Measurements from ENCODE around the gene CUX1.

The CUX1 gene

DNA sequence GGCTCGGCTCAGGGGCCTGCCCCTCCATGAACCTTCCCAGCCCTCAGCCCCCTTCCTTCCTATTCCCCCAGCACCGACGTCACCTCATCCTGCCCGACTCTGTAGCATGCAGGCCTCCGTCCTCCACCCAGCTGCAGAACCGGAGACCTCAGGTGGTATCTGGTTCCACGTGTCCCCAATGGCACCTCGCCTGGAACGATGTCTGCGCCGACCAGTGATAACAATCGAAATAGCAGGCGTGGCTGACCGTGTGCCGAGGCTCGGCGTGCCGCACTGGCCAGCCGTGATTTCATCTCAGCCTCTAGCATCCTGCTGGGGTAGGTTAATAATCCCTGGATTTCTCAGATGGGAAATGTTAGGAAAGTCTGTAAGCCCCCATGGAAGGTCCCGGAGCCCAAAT lies 171.7 kb downstream of the CUX1 start:
- Histone ChIP-seq H3K4me1 (ENCODE audit: control insufficient read depth, insufficient read depth, low read length, poor library complexity, severe bottlenecking) (peaks cover 31% of the 10 kb centered on the region), H3K9me3 (ENCODE audit: control insufficient read depth, low read length) (no peaks in the 10 kb centered on the region), H3K4me3 (ENCODE audit: extremely low read depth, insufficient read depth, low read length, poor library complexity, severe bottlenecking) (no peak overlapping the region), H3K36me3 (ENCODE audit: control insufficient read depth, insufficient read depth, low read length) (peaks cover 13% of the 10 kb centered on the region), H3K27ac (ENCODE audit: low read depth, low read length, severe bottlenecking) (no peak overlapping the region)
- 97 to 99% methylated on average over 19 of the region's 20 CpGs for WGBS, 2 experiments (ENCODE audit: insufficient coverage in 2 of 2)

DNA sequence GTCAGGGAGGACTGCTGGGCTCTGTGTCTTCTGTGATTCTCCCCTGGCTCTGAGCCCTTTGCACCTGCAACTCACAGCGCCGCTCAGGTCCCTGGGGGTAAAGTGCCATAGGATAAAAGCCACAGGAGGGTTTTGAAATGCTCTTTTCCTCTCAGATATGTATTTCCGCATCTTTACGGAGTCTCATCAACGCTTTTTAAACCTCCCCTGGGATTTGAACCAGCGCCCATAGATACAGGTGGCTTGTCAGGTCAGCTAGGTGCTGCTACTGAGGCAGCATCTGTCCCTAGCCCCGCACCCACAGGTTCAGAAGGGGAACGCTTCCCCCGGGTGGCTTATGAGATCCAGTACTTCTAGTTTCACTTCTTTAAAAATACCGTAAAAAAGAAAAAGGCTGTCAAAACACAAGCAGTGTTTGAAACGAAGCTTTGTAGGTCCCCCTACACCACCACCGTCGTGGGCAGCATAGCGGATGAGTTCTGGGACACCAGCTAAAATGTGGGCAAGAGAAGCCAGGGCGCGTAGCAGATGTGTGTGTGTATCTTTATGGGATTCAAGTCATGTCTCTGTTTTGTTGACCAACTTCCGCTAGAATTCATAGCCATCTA lies 173.5 kb downstream of the CUX1 start:
- Histone ChIP-seq H3K36me3 (ENCODE audit: control insufficient read depth, insufficient read depth, low read length) (peaks cover 19% of the 10 kb centered on the region), H3K4me1 (ENCODE audit: control insufficient read depth, insufficient read depth, low read length, poor library complexity, severe bottlenecking) (peaks cover 19% of the 10 kb centered on the region), H3K27ac (ENCODE audit: low read depth, low read length, severe bottlenecking) (no peak overlapping the region), H3K9me3 (ENCODE audit: control insufficient read depth, low read length) (no peaks in the 10 kb centered on the region), H3K4me3 (ENCODE audit: extremely low read depth, insufficient read depth, low read length, poor library complexity, severe bottlenecking) (no peak overlapping the region)
- WGBS, 2 experiments (ENCODE audit: insufficient coverage in 2 of 2) = 98 to 100% methylated on average over 13 to 16 of the region's 17 CpGs

DNA sequence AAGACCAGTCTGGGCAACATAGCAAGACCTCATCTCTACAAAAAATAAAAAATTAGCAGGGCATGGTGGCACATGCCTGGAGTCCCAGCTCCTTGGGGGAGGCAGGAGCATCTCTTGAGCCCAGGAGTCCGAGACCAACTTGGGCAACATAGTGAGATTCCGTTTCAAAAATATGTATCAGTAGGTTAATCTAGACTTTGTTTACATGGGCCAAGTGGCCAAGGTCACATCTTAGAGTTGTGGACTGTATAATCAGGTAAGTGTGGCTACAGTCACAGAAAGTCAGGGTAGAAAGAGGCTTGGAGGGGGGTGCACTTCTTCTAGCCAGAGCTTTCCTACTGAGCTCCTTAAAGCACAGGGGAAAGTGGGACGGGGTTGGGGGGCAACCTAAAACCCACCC lies 174.4 kb downstream of the CUX1 start:
- peaks cover 10% of the 10 kb centered on the region for H3K4me1 ChIP-seq (ENCODE audit: control insufficient read depth, insufficient read depth, low read length, poor library complexity, severe bottlenecking)
- WGBS, 2 experiments (ENCODE audit: insufficient coverage in 2 of 2) = 89 to 91% methylated on average over 2 to 3 of the region's 3 CpGs
- H3K36me3 ChIP-seq (ENCODE audit: control insufficient read depth, insufficient read depth, low read length) = peaks cover 19% of the 10 kb centered on the region
- H3K27ac ChIP-seq (ENCODE audit: low read depth, low read length, severe bottlenecking) = no peak overlapping the region
- H3K9me3 ChIP-seq (ENCODE audit: control insufficient read depth, low read length) = no peaks in the 10 kb centered on the region
- no peak overlapping the region for H3K4me3 ChIP-seq (ENCODE audit: extremely low read depth, insufficient read depth, low read length, poor library complexity, severe bottlenecking)

DNA sequence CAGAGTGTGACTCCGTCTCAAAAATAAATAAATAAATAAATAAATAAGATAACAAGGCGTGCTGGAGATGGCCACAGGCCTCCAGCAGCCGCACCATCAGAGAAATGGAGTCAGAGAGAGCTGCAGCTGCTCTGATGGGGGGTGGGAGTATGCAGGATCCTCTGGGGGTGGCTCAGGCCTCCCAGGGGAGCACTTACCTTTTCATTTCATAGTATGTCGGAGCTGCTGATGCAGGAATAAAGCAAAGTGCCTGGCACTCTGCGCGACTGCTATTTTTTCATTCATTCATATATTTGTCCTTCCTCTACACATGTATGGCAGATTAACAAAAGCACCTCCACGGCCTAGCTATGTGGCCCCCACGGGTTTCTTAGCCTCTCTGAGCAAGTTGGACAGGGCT lies 175.9 kb downstream of the CUX1 start:
- Histone ChIP-seq H3K4me1 (ENCODE audit: control insufficient read depth, insufficient read depth, low read length, poor library complexity, severe bottlenecking) (peaks cover 5% of the 10 kb centered on the region), H3K4me3 (ENCODE audit: extremely low read depth, insufficient read depth, low read length, poor library complexity, severe bottlenecking) (no peak overlapping the region)
- 95 to 96% methylated on average over 6 of the region's 8 CpGs for WGBS, 2 experiments (ENCODE audit: insufficient coverage in 2 of 2)

DNA sequence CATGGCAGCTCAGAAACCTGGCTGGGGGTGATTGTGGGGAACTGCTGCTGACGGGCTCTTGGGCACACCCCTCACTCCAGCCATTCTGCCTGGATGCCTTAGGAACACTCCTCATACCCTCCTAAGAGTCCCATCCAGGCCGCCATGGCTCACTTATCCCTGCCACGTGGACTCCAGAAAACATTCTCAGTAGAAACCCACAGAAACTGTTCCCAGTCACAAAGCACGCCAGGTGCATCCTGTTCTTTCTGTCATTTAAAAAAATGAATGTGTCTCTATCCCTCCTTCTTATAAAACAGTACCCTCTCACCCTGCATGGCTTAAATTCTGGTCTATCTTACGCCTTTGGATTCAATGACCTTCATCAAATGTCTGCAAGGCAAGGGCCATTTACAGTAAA lies 177.7 kb downstream of the CUX1 start:
- WGBS, 2 experiments (ENCODE audit: insufficient coverage in 2 of 2) = 94 to 98% methylated on average over 5 of the region's 5 CpGs
- Histone ChIP-seq H3K4me3 (ENCODE audit: extremely low read depth, insufficient read depth, low read length, poor library complexity, severe bottlenecking) (no peak overlapping the region), H3K4me1 (ENCODE audit: control insufficient read depth, insufficient read depth, low read length, poor library complexity, severe bottlenecking) (peaks cover 13% of the 10 kb centered on the region), H3K9me3 (ENCODE audit: control insufficient read depth, low read length) (no peaks in the 10 kb centered on the region), H3K36me3 (ENCODE audit: control insufficient read depth, insufficient read depth, low read length) (peaks cover 6% of the 10 kb centered on the region), H3K27ac (ENCODE audit: low read depth, low read length, severe bottlenecking) (no peak overlapping the region)

More for the DNA sequence above, 175.9 kb downstream of the CUX1 start:
- H3K9me3 ChIP-seq (ENCODE audit: control insufficient read depth, low read length) = no peaks in the 10 kb centered on the region
- H3K27ac ChIP-seq (ENCODE audit: low read depth, low read length, severe bottlenecking) = no peak overlapping the region
- peaks cover 14% of the 10 kb centered on the region for H3K36me3 ChIP-seq (ENCODE audit: control insufficient read depth, insufficient read depth, low read length)

DNA sequence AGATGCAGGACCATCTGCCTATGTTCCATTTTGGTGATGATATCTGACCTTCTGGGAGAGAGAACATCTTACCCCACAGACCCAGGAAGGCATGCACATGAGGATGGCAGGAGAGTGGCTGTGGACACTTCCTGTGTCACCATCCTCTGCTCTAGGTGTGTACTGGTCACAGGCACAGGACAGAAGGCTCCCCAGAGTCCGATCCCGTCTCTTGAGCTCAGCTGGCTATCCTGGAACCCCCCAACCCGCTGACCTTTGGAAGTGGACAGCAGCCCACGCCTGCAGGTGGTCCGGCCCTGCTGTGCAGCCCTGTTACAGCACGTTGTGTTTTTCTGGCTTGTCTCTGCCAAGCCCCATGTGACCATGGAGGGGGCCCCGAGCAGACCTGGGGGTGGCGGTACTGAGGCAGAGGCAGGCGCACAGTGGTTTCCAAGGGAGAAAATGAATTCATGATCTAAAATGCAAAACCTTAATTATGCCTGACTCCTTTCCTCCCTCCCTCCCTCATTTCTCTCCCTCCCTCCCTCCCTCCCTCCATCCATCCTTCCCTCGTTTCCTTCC lies 178.8 kb downstream of the CUX1 start:
- Histone ChIP-seq H3K9me3 (ENCODE audit: control insufficient read depth, low read length) (no peaks in the 10 kb centered on the region), H3K4me3 (ENCODE audit: extremely low read depth, insufficient read depth, low read length, poor library complexity, severe bottlenecking) (no peak overlapping the region), H3K36me3 (ENCODE audit: control insufficient read depth, insufficient read depth, low read length) (peaks cover 6% of the 10 kb centered on the region), H3K27ac (ENCODE audit: low read depth, low read length, severe bottlenecking) (no peak overlapping the region), H3K4me1 (ENCODE audit: control insufficient read depth, insufficient read depth, low read length, poor library complexity, severe bottlenecking) (peaks cover 16% of the 10 kb centered on the region)
- WGBS, 2 experiments (ENCODE audit: insufficient coverage in 2 of 2) = 84 to 88% methylated on average over 8 of the region's 10 CpGs

DNA sequence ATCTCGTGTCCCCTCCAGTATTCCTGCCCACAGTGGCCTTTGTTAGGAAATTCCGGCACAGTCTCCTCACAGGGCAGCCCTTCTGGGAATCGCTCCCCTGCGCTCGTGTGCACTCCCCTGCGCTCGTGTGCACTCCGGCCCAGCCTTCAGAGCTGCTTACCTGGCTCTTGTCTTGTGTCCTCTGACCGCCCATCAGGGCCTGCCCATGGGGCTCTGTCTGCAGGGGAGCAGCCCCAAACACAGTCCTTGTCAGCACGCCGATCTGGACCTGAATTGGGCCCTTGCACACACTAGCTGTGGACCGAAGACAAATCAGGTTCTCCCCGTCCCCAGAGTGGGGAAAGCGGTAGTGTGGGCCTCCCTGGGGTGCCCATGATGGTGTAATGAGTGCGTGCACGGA lies 179.4 kb downstream of the CUX1 start:
- no peaks in the 10 kb centered on the region for H3K9me3 ChIP-seq (ENCODE audit: control insufficient read depth, low read length)
- no peak overlapping the region for H3K4me3 ChIP-seq (ENCODE audit: extremely low read depth, insufficient read depth, low read length, poor library complexity, severe bottlenecking)
- WGBS, 2 experiments (ENCODE audit: insufficient coverage in 2 of 2) = 88 to 94% methylated on average over 15 of the region's 16 CpGs
- H3K4me1 ChIP-seq (ENCODE audit: control insufficient read depth, insufficient read depth, low read length, poor library complexity, severe bottlenecking) = peaks cover 16% of the 10 kb centered on the region
- peaks cover 6% of the 10 kb centered on the region for H3K36me3 ChIP-seq (ENCODE audit: control insufficient read depth, insufficient read depth, low read length)
- H3K27ac ChIP-seq (ENCODE audit: low read depth, low read length, severe bottlenecking) = no peak overlapping the region

DNA sequence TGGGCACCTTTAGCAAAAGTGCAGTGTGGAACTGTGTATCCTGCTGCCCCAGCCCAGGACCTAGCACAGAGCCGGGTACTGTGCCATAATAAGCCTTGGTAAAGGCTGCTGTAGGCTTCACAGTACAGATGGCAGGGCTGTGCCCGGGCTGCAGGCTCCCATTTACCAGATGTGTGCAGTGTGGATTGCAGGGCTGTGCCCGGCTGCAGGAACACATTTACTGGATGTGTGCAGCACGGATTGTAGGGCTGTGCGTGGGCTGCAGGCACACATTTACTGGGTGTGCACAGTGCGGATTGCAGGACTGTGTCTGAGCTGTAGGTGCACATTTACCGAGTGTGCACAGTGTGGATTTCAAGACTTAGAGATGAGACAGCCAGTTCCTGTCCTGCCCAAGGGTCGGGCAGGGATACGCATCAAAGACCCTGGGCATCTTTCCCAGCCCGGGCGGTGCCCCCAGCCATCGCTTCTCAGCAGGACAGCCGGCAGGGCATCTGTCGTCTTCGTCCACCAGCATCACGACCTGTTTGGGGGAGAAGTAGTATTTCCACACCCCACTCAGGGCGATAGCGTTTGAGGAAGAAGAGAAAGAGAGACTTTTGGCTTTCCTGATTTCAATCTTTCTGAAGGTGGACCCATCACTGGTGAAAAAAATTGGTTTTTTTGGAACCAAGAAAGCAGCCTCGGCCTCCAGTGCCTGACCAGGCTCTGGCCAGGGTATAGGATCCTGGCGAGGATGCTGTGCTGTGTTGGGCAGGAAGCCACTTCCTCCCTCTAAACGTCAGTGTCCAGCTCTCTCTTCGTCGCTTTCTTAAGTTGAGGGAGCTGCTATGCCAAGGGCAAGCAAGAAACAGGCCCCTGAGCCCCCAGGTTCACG lies 180.8 kb downstream of the CUX1 start:
- H3K4me1 ChIP-seq (ENCODE audit: control insufficient read depth, insufficient read depth, low read length, poor library complexity, severe bottlenecking) = peaks cover 16% of the 10 kb centered on the region
- H3K9me3 ChIP-seq (ENCODE audit: control insufficient read depth, low read length) = no peaks in the 10 kb centered on the region
- WGBS, 2 experiments (ENCODE audit: insufficient coverage in 2 of 2) = 86 to 87% methylated on average over 19 to 23 of the region's 24 CpGs
- peaks cover 8% of the 10 kb centered on the region for H3K36me3 ChIP-seq (ENCODE audit: control insufficient read depth, insufficient read depth, low read length)
- no peak overlapping the region for H3K4me3 ChIP-seq (ENCODE audit: extremely low read depth, insufficient read depth, low read length, poor library complexity, severe bottlenecking)
- H3K27ac ChIP-seq (ENCODE audit: low read depth, low read length, severe bottlenecking) = no peak overlapping the region

DNA sequence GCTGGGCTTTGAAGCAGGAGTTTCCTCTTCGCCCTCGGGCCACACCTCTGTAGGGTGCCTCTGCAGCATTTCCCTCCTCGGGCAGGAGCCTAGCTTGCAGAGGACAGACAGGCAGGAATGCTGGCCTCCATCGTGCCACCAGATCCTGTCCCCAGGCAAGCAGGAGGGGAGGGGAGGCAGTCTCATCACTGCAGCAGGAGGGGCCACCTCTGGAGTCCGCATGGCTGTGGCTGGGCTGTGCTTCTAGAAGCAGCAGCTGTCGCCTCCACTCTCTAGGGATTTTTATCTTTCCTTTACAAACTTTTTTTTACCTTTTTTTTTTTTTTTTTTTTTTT lies 181.4 kb downstream of the CUX1 start:
- peaks cover 8% of the 10 kb centered on the region for H3K36me3 ChIP-seq (ENCODE audit: control insufficient read depth, insufficient read depth, low read length)
- H3K4me3 ChIP-seq (ENCODE audit: extremely low read depth, insufficient read depth, low read length, poor library complexity, severe bottlenecking) = no peak overlapping the region
- peaks cover 16% of the 10 kb centered on the region for H3K4me1 ChIP-seq (ENCODE audit: control insufficient read depth, insufficient read depth, low read length, poor library complexity, severe bottlenecking)
- no peaks in the 10 kb centered on the region for H3K9me3 ChIP-seq (ENCODE audit: control insufficient read depth, low read length)
- 20 to 29% methylated on average over 3 to 4 of the region's 6 CpGs for WGBS, 2 experiments (ENCODE audit: insufficient coverage in 2 of 2)
- H3K27ac ChIP-seq (ENCODE audit: low read depth, low read length, severe bottlenecking) = no peak overlapping the region

DNA sequence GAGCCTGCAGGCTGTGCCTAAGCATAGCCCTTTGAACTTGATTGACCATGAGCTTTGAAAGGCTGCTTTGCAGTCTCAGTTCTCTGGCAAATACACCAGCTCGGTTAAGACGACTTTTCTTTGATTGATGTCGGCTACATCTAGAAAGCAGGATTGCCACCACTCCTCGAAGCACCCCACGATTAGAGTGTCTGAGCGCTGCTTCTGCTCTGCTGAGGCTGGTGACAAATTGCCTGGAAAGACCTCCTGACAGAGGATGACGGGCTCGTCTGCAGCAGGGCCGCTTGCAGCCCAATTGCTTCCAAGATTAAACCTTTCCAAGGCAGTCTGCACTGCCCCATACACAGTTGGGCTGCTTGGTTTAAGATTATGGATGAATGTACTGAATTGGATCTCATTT lies 182.0 kb downstream of the CUX1 start:
- peaks cover 8% of the 10 kb centered on the region for H3K36me3 ChIP-seq (ENCODE audit: control insufficient read depth, insufficient read depth, low read length)
- H3K27ac ChIP-seq (ENCODE audit: low read depth, low read length, severe bottlenecking) = no peak overlapping the region
- H3K4me3 ChIP-seq (ENCODE audit: extremely low read depth, insufficient read depth, low read length, poor library complexity, severe bottlenecking) = no peak overlapping the region
- H3K4me1 ChIP-seq (ENCODE audit: control insufficient read depth, insufficient read depth, low read length, poor library complexity, severe bottlenecking) = peaks cover 16% of the 10 kb centered on the region
- no peaks in the 10 kb centered on the region for H3K9me3 ChIP-seq (ENCODE audit: control insufficient read depth, low read length)
- WGBS, 2 experiments (ENCODE audit: insufficient coverage in 2 of 2) = 84 to 89% methylated on average over 8 to 9 of the region's 9 CpGs

DNA sequence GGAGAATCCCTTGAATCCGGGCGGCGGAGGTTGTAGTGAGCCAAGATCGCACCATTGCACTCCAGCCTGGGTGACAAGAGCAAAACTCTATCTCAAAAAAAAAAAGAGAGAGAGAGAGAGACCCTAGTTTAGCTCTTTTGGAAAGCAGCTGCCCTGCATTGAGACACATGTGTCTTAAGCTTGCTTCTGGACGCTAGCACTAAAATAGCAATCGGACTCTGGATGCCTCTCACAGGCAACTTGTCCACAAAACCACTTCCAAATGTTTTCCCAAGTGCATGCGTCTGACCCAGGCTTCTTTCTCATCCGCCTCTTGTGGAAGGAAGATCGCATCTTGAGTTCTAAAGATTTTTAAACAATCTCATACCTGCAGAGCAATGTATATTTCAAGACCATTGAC lies 182.7 kb downstream of the CUX1 start:
- Histone ChIP-seq H3K4me3 (ENCODE audit: extremely low read depth, insufficient read depth, low read length, poor library complexity, severe bottlenecking) (no peak overlapping the region), H3K4me1 (ENCODE audit: control insufficient read depth, insufficient read depth, low read length, poor library complexity, severe bottlenecking) (peaks cover 16% of the 10 kb centered on the region), H3K9me3 (ENCODE audit: control insufficient read depth, low read length) (no peaks in the 10 kb centered on the region), H3K27ac (ENCODE audit: low read depth, low read length, severe bottlenecking) (no peak overlapping the region), H3K36me3 (ENCODE audit: control insufficient read depth, insufficient read depth, low read length) (peaks cover 2% of the 10 kb centered on the region)
- 94 to 96% methylated on average over 9 of the region's 9 CpGs for WGBS, 2 experiments (ENCODE audit: insufficient coverage in 2 of 2)

Measured in mesodermal cell (in vitro differentiated cells).